ENCODE measurements around the gene ZNF778.

ZNF778 gene

GRCh38 chr16:89199241-89200123, 18.0 kb upstream of the ZNF778 start:
- H3F3A ChIP-seq (ENCODE audit: low read depth) = no peaks in the 10 kb centered on the region
- H3K27me3 ChIP-seq (ENCODE audit: insufficient read depth, low read length, poor library complexity, severe bottlenecking) = no peaks in the 10 kb centered on the region
- H3K9me3 ChIP-seq (ENCODE audit: insufficient read depth, low read depth, low read length) = no peaks in the 10 kb centered on the region
- no peaks in the 10 kb centered on the region for H3K79me2 ChIP-seq (ENCODE audit: insufficient read depth, low read length)
- no peaks in the 10 kb centered on the region for H3K9me2 ChIP-seq (replicated peaks; ENCODE audit: low read depth, low read length)
- TF ChIP-seq CTCF (conservative IDR thresholded peaks at IDR 0.05; ENCODE audit: low read length) (no peak), EZH2phosphoT487 (IDR thresholded peaks at IDR 0.05; ENCODE audit: borderline replicate concordance) (no peak)
- H4K20me1 ChIP-seq (ENCODE audit: insufficient read depth, low read length, poor library complexity, severe bottlenecking) = no peaks in the 10 kb centered on the region
- H3K9ac ChIP-seq (ENCODE audit: low read depth, low read length, poor library complexity, severe bottlenecking) = no peak overlapping the region
- H3K4me3 ChIP-seq (ENCODE audit: low read length, poor library complexity, severe bottlenecking) = no peak overlapping the region
- H3K4me2 ChIP-seq (ENCODE audit: low read depth, low read length, poor library complexity, severe bottlenecking) = no peak overlapping the region
- no peaks in the 10 kb centered on the region for H3K4me1 ChIP-seq (ENCODE audit: insufficient read depth, low read length, poor library complexity, severe bottlenecking)
- no peak overlapping the region for H2AFZ ChIP-seq (ENCODE audit: low read length)
- no peaks in the 10 kb centered on the region for H3K36me3 ChIP-seq (ENCODE audit: insufficient read depth, low read length)

DNA sequence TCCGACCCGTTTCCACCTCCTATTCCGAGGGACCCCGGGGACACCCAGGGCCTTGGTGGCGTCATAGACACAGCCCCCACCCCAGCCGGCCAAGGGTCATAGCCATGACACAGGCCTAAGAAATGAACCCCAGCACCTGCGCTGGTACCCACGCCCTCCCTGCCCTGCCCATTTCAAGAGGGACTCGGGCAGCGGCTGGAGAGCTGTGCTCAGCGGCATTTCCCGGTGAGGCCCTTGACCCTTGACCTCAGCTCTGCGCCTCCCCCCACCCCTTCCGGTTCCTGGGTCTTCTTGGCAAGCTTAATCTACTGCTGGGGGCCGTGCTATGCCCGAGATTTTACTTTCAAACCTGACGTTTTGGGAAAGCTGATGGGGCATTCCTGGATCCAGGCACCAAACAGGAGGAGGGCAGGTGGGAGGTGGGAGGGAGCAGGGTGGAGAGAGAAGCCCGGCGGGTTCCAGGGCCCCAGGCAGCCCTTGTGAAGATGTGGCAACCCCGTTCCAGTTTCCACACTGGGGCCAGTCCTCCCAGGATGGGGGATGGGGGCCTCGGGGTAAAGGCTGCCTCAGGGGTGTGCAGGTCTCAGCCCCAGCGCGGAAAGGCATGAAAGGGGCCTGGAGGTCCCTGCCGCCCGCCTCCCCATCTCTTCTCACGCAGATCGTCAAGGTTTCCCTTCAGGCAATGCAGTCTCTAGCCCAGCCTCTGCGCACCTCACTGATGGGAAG, 17.2 kb upstream of the ZNF778 start, which contains the start of gene SLC22A31:
TSS of gene SLC22A31 (minus strand) at position 414 of the 726 bp plus-strand sequence. CDS start at position 378, 36 bp downstream.
- Histone ChIP-seq H3K9me2 (replicated peaks; ENCODE audit: low read depth, low read length) (no peaks in the 10 kb centered on the region), H3K27me3 (ENCODE audit: insufficient read depth, low read length, poor library complexity, severe bottlenecking) (no peaks in the 10 kb centered on the region), H3K9ac (ENCODE audit: low read depth, low read length, poor library complexity, severe bottlenecking) (no peak within 1 kb of the TSS), H3K4me3 (ENCODE audit: low read length, poor library complexity, severe bottlenecking) (no peak within 1 kb of the TSS), H2AFZ (ENCODE audit: low read length) (no peak within 1 kb of the TSS), H3F3A (ENCODE audit: low read depth) (no peaks in the 10 kb centered on the region), H3K36me3 (ENCODE audit: insufficient read depth, low read length) (no peaks in the 10 kb centered on the region), H3K4me2 (ENCODE audit: low read depth, low read length, poor library complexity, severe bottlenecking) (no peak within 1 kb of the TSS), H3K79me2 (ENCODE audit: insufficient read depth, low read length) (no peaks in the 10 kb centered on the region), H4K20me1 (ENCODE audit: insufficient read depth, low read length, poor library complexity, severe bottlenecking) (no peaks in the 10 kb centered on the region), H3K4me1 (ENCODE audit: insufficient read depth, low read length, poor library complexity, severe bottlenecking) (no peaks in the 10 kb centered on the region), H3K9me3 (ENCODE audit: insufficient read depth, low read depth, low read length) (no peaks in the 10 kb centered on the region)
- TF ChIP-seq CTCF (conservative IDR thresholded peaks at IDR 0.05; ENCODE audit: low read length) (no peak), EZH2phosphoT487 (IDR thresholded peaks at IDR 0.05; ENCODE audit: borderline replicate concordance) (no peak)

- Histone ChIP-seq H4K20me1 (ENCODE audit: insufficient read depth, low read length, poor library complexity, severe bottlenecking) (no peaks in the 10 kb centered on the region), H3K79me2 (ENCODE audit: insufficient read depth, low read length) (no peaks in the 10 kb centered on the region), H2AFZ (ENCODE audit: low read length) (no peak overlapping the region), H3K36me3 (ENCODE audit: insufficient read depth, low read length) (no peaks in the 10 kb centered on the region), H3K4me2 (ENCODE audit: low read depth, low read length, poor library complexity, severe bottlenecking) (no peak overlapping the region), H3K9ac (ENCODE audit: low read depth, low read length, poor library complexity, severe bottlenecking) (no peak overlapping the region), H3K9me2 (replicated peaks; ENCODE audit: low read depth, low read length) (no peaks in the 10 kb centered on the region), H3F3A (ENCODE audit: low read depth) (no peaks in the 10 kb centered on the region), H3K9me3 (ENCODE audit: insufficient read depth, low read depth, low read length) (no peaks in the 10 kb centered on the region), H3K4me3 (ENCODE audit: low read length, poor library complexity, severe bottlenecking) (no peak overlapping the region), H3K4me1 (ENCODE audit: insufficient read depth, low read length, poor library complexity, severe bottlenecking) (no peaks in the 10 kb centered on the region), H3K27me3 (ENCODE audit: insufficient read depth, low read length, poor library complexity, severe bottlenecking) (no peaks in the 10 kb centered on the region)
- TF ChIP-seq EZH2phosphoT487 (IDR thresholded peaks at IDR 0.05; ENCODE audit: borderline replicate concordance) (no peak), CTCF (conservative IDR thresholded peaks at IDR 0.05; ENCODE audit: low read length) (no peak)
Observed at GRCh38 chr16:89200850-89201411, 16.6 kb upstream of the ZNF778 start.
